Sigmoid colon (tissue), 4 donors: ENCODE data around the gene EMILIN1.

ENCODE experiments used
- CTCF ChIP-seq, 4 experiments: fragments of 450-650 bp in 3 of 4; fragments of 200-600 bp in 1 of 4; IDR thresholded peaks; one replicate each; pipeline ENCODE4 v1.5.1; 2016 to 2019; ENCODE audit warnings: antibody characterized with exemption in 4 of 4, mild to moderate bottlenecking in 3 of 4, moderate library complexity in 2 of 4
- POLR2AphosphoS5 ChIP-seq, 4 donors: sonication (generic); formaldehyde crosslinking; IDR thresholded peaks; one replicate each; pipeline ENCODE4 v1.6.1; 2017; ENCODE audit warnings: antibody characterized with exemption in 4 of 4

GRCh38 chr2:27051902-27052645, 26.3 kb upstream of the EMILIN1 start:
- TF ChIP-seq CTCF (IDR thresholded peaks at IDR 0.05): no peak
- no peak for TF ChIP-seq POLR2AphosphoS5 (IDR thresholded peaks at IDR 0.05)
